Measurements from ENCODE around the gene SP2.
A peak's percentile ranks its signal among the peaks of the same experiment; 100 is the strongest.
"Not testable (repeated sequence)": the region's sequence is repeated elsewhere in the genome, so short reads cannot be mapped to it uniquely, and the experiment has no call there.

The SP2 gene

DNA sequence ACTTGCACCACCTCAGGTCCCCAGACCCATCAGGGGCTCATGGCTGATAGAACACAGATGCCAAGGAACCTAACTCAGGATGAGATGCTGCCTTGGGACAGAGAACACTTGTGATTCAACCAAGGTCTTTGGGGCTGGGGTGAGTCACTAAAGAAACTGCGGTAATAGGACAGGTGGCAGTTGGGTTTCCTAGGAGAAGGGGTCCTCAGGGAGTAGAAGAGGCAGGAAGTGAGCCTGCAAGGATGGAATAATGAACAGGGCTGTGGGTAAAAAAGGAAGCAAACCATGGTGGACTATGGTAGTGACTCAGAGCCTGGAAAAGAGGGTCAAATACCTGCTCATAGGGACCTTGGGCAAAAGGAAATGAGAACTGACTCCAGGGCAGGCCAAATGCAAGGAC, 38.8 kb downstream of the SP2 start:
- TF ChIP-seq, protein P1, sequence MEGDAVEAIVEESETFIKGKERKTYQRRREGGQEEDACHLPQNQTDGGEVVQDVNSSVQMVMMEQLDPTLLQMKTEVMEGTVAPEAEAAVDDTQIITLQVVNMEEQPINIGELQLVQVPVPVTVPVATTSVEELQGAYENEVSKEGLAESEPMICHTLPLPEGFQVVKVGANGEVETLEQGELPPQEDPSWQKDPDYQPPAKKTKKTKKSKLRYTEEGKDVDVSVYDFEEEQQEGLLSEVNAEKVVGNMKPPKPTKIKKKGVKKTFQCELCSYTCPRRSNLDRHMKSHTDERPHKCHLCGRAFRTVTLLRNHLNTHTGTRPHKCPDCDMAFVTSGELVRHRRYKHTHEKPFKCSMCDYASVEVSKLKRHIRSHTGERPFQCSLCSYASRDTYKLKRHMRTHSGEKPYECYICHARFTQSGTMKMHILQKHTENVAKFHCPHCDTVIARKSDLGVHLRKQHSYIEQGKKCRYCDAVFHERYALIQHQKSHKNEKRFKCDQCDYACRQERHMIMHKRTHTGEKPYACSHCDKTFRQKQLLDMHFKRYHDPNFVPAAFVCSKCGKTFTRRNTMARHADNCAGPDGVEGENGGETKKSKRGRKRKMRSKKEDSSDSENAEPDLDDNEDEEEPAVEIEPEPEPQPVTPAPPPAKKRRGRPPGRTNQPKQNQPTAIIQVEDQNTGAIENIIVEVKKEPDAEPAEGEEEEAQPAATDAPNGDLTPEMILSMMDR (IDR thresholded peaks at IDR 0.05; ENCODE audit: low read depth, low read length): no peak
- no peak overlapping the region for H3K4me3 ChIP-seq (replicated peaks in 1 of 2; ENCODE audit: low read depth in 2 of 2, low read length in 2 of 2)
- peak in 1 of 2 donors; percentile 75 for DNase-seq (ENCODE audit: low read depth in 2 of 2)

DNA sequence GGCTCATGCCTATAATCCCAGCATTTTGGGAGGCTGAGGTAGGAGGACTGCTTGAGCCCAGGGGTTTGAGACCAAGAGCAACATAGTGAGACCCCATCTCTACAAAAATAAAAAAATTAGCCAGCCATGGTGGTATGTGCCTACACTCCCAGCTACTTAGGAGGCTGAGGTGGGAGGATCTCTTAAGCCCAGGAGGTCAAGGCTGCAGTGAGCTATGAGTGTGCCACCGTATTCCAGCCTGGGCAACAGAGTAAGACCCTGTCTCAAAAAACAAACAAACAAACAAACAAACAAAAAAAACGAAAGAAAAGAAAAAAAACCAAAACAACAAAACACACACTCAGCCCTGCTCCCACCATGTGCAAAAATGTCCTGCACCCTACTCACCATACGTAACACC, 39.4 kb downstream of the SP2 start:
- H3K4me3 ChIP-seq (replicated peaks in 1 of 2; ENCODE audit: low read depth in 2 of 2, low read length in 2 of 2); DNase-seq (ENCODE audit: low read depth in 2 of 2): not testable (repeated sequence)

DNA sequence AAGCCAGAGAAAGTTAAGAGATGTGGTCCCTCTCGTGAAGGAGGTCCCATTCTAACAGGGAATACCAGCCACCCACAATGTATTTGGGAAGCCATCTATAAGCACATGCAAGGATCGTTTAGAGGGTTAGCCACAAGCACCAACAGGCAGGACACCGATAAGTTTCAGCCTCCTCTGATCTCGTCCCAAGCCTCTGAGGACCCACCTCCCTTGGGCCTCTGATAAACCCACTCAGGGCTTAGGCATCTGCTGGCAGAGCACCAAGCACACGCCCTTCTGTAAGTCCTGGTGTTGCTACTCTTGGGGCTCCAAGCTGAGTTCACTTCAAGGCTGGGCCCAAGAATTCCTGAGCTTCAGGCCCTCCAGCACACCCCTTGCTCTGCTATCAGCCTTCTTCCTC, 39.9 kb downstream of the SP2 start:
- H3K4me3 ChIP-seq (replicated peaks in 1 of 2; ENCODE audit: low read depth in 2 of 2, low read length in 2 of 2): no peak overlapping the region
- TF ChIP-seq, protein P1 (IDR thresholded peaks at IDR 0.05; ENCODE audit: low read depth, low read length): no peak
- peak; percentile 51 to 82 for DNase-seq (ENCODE audit: low read depth in 2 of 2)

DNA sequence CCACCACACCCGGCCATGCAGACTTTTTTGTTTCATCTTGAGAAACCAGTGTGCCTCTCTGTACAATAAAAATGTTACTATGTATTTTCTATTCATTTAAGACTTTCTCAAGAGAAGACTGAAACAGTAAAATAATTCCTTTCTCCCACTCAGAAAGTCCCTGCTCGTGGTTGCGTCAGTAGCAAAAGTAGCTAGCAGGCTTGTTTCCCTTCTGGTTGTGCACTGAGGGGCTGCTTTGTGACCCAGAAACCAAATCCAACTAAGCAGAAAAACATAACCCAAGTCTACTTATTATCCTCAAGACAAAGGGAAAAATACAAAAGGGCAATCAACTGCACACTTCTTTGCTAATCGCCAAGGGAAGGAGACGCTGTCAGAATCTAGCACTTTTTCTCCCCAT, 41.9 kb downstream of the SP2 start:
- TF ChIP-seq, protein P1 (IDR thresholded peaks at IDR 0.05; ENCODE audit: low read depth, low read length): no peak
- no peak overlapping the region for H3K4me3 ChIP-seq (replicated peaks in 1 of 2; ENCODE audit: low read depth in 2 of 2, low read length in 2 of 2)
- no peak for DNase-seq (ENCODE audit: low read depth in 2 of 2)

DNA sequence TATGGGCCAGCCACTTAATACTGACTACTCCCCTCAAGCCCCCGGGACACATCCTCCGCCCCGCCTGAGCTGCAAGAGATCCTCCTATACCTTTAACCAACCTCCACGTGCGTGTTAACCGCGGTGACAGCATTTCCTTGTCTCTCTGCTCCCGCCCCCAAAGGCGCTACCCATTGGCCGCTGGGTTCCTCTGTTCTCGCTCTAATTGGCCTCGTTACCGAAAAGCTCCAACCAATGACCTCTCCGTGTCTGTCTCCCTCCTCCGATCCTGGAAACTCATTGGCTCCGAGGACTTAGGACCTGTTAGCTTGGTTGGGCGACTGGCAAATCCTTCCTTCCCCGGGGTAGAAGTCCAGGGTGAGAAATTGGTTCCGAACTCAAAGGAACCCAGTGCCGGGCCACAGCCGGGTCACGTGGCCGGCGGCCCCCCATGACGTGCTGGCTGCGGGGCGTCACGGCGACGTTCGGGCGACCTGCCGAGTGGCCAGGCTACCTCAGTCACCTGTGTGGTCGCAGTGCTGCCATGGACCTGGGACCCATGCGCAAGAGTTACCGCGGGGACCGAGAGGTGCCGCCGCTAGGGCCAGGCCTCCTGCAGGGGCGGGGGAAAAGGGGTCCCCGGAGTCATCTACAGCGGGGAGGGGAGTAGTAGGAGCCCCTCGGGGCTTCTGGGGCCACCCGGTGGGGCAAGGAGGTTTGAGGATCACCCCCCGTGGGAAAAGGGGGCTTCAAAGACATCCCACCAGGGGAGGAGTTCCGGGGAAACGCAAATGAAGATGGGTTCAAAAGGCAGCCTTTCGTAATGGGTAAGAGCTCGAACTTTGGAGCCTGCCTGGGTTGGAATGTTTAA, 45.4 kb downstream of the SP2 start, which contains the start of gene PNPO:
TSS of gene PNPO (plus strand) at position 326 of the 850 bp plus-strand sequence. CDS start at position 431, 105 bp downstream.
- DNase-seq (ENCODE audit: low read depth in 2 of 2): peak; percentile 98 to 99
- TF ChIP-seq, protein P1 (IDR thresholded peaks at IDR 0.05; ENCODE audit: low read depth, low read length): no peak

DNA sequence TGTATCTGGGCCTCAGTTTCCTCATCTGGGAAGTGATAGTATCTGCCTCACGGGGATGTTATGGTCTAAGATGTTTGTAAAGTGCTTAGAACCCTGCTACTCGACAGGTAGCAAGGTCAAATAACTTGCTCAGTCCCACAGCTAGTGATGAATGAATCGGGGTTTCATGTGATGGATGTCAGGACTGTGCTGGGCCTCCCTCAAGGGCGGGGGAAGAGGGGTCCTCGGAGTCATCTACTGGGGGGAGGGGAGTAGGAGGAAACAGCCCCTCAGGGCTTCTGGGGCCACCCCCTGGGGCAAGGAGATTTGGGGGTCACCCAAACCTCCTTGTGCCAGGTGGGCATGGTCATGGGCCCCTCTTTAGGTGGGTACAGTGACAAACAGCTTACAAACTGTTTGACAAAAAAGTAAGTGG, 46.1 kb downstream of the SP2 start:
- TF ChIP-seq, protein P1 (IDR thresholded peaks at IDR 0.05; ENCODE audit: low read depth, low read length): no peak
- DNase-seq (ENCODE audit: low read depth in 2 of 2): no peak
- H3K4me3 ChIP-seq (replicated peaks in 1 of 2; ENCODE audit: low read depth in 2 of 2, low read length in 2 of 2): peak overlapping the region; percentile 83 to 90

More for the DNA sequence above, 45.4 kb downstream of the SP2 start, which contains the start of gene PNPO:
- peak within 1 kb of the TSS; percentile 83 to 90 for H3K4me3 ChIP-seq (replicated peaks in 1 of 2; ENCODE audit: low read depth in 2 of 2, low read length in 2 of 2)

DNA sequence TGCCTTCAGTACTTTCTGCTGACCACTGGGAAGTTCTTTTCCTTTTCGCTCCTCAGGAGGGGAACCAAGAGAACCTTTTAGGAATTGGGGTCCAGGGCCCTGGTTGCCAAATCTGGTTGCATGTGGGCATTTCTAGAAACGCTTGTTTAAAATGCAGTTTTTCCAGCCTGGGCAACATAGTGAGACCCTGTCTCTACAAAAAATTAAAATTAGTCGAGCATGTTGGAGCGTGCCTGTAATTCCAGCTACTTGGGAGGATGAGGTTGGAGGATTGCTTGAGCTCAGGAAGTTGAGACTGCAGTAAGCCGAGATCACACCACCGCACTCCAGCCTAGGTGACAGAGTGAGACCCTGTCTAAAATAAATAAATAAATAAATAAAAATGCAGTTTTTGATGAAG, 46.5 kb downstream of the SP2 start:
- TF ChIP-seq, protein P1 (IDR thresholded peaks at IDR 0.05; ENCODE audit: low read depth, low read length): no peak
- DNase-seq (ENCODE audit: low read depth in 2 of 2): no peak
- no peak overlapping the region for H3K4me3 ChIP-seq (replicated peaks in 1 of 2; ENCODE audit: low read depth in 2 of 2, low read length in 2 of 2)
